HL-60 (cell line): Measurements from ENCODE around the gene PRKAR1B.
"Not testable (repeated sequence)": the region's sequence is repeated elsewhere in the genome, so short reads cannot be mapped to it uniquely, and the experiment has no call there.

ENCODE experiments used
- DNase-seq, 2 experiments: peaks; one replicate each; pipeline ENCODE4 v3.0.0-alpha.2; 2010 to 2020; ENCODE audit warnings: low read depth in 1 of 2, low spot score in 1 of 2
- H3K27ac ChIP-seq: fragments of 250-450 bp; sonication (Bioruptor Pico); replicated peaks from 2 replicates; pipeline ENCODE4 v1.5.1; 2020; ENCODE audit warnings: mild to moderate bottlenecking, moderate library complexity
- H3K27me3 ChIP-seq: fragments of 250-450 bp; sonication (Bioruptor Pico); 2 replicates; pipeline ENCODE4 v1.5.1; 2021; ENCODE audit warnings: mild to moderate bottlenecking, moderate library complexity; ENCODE audit not compliant: insufficient read depth, poor library complexity, severe bottlenecking
- H3K4me3 ChIP-seq: replicated peaks from 2 replicates; pipeline ENCODE4 v1.5.1; 2011; ENCODE audit warnings: mild to moderate bottlenecking, control low read depth, low read length; ENCODE audit not compliant: insufficient read depth
- CTCF ChIP-seq: IDR thresholded peaks from one replicate; pipeline ENCODE4 v1.5.1; 2011; ENCODE audit warnings: low read length, control low read depth, inconsistent platforms; ENCODE audit not compliant: insufficient read depth
- GABPA ChIP-seq: IDR thresholded peaks from 2 replicates; pipeline ENCODE4 v1.6.1; 2012; ENCODE audit warnings: low read depth
- POLR2AphosphoS5 ChIP-seq: IDR thresholded peaks from 2 replicates; pipeline ENCODE4 v1.6.1; 2012; ENCODE audit warnings: low read depth
- REST ChIP-seq: IDR thresholded peaks from 2 replicates; pipeline ENCODE4 v1.6.1; 2012; ENCODE audit warnings: low read depth; ENCODE audit not compliant: insufficient replicate concordance
- SPI1 ChIP-seq: IDR thresholded peaks from 2 replicates; pipeline ENCODE4 v1.6.1; 2012; ENCODE audit warnings: low read depth, mild to moderate bottlenecking, borderline replicate concordance

Gene PRKAR1B

GRCh38 chr7:753190-753589 is 26.1 kb upstream of the PRKAR1B start:
- Histone ChIP-seq H3K27ac (no peak overlapping the region), H3K27me3 (no peaks in the 10 kb centered on the region), H3K4me3 (no peak overlapping the region)
- TF ChIP-seq POLR2AphosphoS5 (no peak), SPI1 (no peak), GABPA (no peak), REST (no peak), CTCF (no peak)
- no peak for DNase-seq

GRCh38 chr7:752256-752655 is 25.2 kb upstream of the PRKAR1B start:
- H3K27me3 ChIP-seq, H3K4me3 ChIP-seq, DNase-seq, H3K27ac ChIP-seq: not testable (repeated sequence)

- Histone ChIP-seq H3K4me3 (no peak overlapping the region), H3K27ac (no peak overlapping the region), H3K27me3 (no peaks in the 10 kb centered on the region)
- DNase-seq = no peak
- TF ChIP-seq GABPA (no peak), CTCF (no peak), SPI1 (no peak), POLR2AphosphoS5 (no peak)
Measured at GRCh38 chr7:751826-752225, 24.7 kb upstream of the PRKAR1B start.

- no peak for TF ChIP-seq GABPA
- TF ChIP-seq SPI1 = no peak
- TF ChIP-seq POLR2AphosphoS5 = no peak
- no peak for TF ChIP-seq CTCF
- TF ChIP-seq REST = no peak
- no peak for DNase-seq
- Histone ChIP-seq H3K4me3 (no peak overlapping the region), H3K27me3 (no peaks in the 10 kb centered on the region), H3K27ac (no peak overlapping the region)
Measured at GRCh38 chr7:750111-750905, 23.2 kb upstream of the PRKAR1B start.
